NCI-H2196 treated with DMSO at 0.1 percent for 48 hours (cell line): ENCODE data around the gene GYPC.

Experiments used
- DNase-seq: peaks from one replicate; lab custom pipeline; 2025; ENCODE audit not compliant: unreplicated experiment; lab: John Stamatoyannopoulos, UW

GYPC gene

GRCh38 chr2:126729896-126730295, 73.9 kb downstream of the GYPC start:
- DNase-seq, result no peak

- DNase-seq, result no peak
These were observed 74.7 kb downstream of the GYPC start for GRCh38 chr2:126730655-126731054.

GRCh38 chr2:126731353-126731752, 75.4 kb downstream of the GYPC start:
- DNase-seq, result no peak

- no peak for DNase-seq
These were observed 76.8 kb downstream of the GYPC start for GRCh38 chr2:126732682-126733245.

- DNase-seq, result no peak
These were observed 77.8 kb downstream of the GYPC start for GRCh38 chr2:126733795-126734194.

- DNase-seq, result no peak
These were observed 80.3 kb downstream of the GYPC start for GRCh38 chr2:126736133-126736874.

- no peak for DNase-seq
These were observed 83.2 kb downstream of the GYPC start for GRCh38 chr2:126739141-126739540.

- DNase-seq, result no peak
These were observed 88.7 kb downstream of the GYPC start for GRCh38 chr2:126744640-126745039.
